DOHH2 (cell line): ENCODE measurements around the gene MRPL10.

Source experiments
- CTCF ChIP-seq: fragments of 200-600 bp; sonication (generic); IDR thresholded peaks from one replicate; pipeline ENCODE4 v1.5.1; 2014; ENCODE audit warnings: antibody characterized with exemption, mild to moderate bottlenecking, low read depth, low read length; ENCODE audit not compliant: poor library complexity, severe bottlenecking
- EZH2phosphoT487 ChIP-seq: fragments of 200-600 bp; sonication (generic); IDR thresholded peaks from 2 replicates; pipeline ENCODE4 v1.6.1; 2017; ENCODE audit warnings: borderline replicate concordance, mild to moderate bottlenecking, antibody characterized with exemption, low read length, moderate library complexity, mixed read lengths

- TF ChIP-seq CTCF (no peak), EZH2phosphoT487 (no peak)
Observed at GRCh38 chr17:47866941-47867340, 35.6 kb upstream of the MRPL10 start.
